Right renal cortex interstitium (tissue), 3 donors: ENCODE measurements around the gene TEX14. TPM values are rescaled to one million over a fixed set of nuclear protein-coding genes. Genes with fewer than 3 reads are reported as not detected.
"Not testable (repeated sequence)": the region's sequence is repeated elsewhere in the genome, so short reads cannot be mapped to it uniquely, and the experiment has no call there.

Source experiments
- DNase-seq, 3 donors: peaks; one replicate each; pipeline ENCODE4 v3.0.0-alpha.2; 2013; ENCODE audit warnings: low read depth in 3 of 3, low spot score in 2 of 3
- polyA plus RNA-seq, 3 donors: library from polyadenylated mRNA; unstranded; fragments of 120-200 nt; gene quantifications; one replicate each; pipeline ENCODE4 v1.2.1, GENCODE V29; 2013; ENCODE audit not compliant: insufficient read length in 3 of 3

The TEX14 gene
- polyA plus RNA-seq, 3 donors = 0.38 to 0.71 (median 0.68) TPM

GRCh38 chr17:58614859-58615459, 76.9 kb downstream of the TEX14 start:
- no peak for DNase-seq

DNA sequence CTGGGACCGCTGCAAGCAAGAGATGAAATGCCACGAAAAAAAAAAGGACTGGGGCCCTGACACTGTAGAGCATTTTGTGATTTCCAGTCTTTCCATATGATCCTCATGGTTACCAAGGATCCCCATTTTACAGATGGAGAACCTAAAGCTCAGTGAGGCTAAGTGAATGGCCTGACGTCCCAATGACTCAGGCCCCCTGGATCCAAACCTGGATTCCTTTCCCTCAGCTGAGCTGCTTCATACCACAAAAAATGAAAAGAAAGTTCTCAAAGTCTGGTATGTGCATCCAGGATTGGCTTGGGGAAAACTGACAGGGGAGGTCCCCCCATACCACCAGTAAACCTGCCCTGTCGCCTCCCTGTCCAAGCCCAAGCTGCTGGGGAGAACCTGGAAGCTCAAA, 80.5 kb downstream of the TEX14 start:
- DNase-seq = no peak

DNA sequence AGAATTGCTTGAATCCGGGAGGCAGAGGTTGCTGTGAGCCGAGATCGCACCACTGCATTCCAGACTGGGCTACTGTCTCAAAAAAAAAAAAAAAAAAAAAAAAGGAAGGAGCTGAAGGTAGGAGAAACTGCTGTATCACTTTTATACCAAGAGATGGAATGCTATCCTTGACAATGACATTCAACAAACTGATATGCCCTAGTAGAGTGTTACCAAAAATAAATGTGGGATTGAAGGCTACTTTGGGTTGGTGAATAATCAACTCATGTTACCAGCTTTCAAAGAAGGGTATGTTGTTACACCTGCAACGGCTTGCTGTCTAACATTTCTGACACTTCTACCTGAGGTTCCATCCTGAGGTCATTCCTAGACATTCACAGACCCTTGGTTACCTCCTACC, 84.9 kb downstream of the TEX14 start:
- no peak for DNase-seq

DNA sequence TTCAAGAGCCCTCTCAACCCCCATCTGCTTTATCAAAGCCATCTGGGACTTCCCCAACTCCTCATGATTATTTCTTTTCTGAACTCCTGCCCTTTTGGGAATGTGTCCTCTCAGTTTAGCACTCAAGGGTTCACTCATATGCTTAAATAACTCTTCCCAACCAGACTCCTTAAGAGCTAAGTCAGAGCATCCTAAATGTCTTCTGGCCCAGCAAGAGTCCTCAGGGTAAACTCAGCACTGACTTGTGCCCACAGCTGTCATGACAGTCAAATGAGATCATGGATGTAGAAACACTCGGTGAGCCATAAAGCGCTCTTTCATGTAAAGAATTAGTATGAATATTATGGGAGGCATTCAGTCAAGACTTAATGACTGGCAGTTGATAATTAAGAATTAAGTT, 85.9 kb downstream of the TEX14 start:
- DNase-seq = no peak

DNA sequence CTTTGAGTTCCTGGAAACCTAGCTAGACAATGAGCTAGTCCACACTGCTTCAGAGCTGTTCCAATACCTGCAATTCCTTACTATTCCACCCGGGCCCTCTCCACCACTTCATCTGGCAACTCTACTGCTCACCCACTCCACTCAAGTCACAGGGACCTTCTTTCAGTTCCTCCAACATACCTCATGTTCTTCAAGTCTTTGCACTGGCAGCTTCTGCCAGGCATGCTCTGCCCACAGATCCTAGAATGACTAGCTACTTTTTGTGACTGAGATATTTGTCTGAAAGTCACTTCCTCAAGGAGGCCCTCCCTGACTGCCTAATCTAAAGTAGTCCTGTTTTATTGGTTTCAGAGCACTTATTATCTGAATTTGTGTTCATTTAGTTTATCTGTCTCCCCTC, 86.4 kb downstream of the TEX14 start:
- DNase-seq = no peak

- DNase-seq = no peak
Measured at GRCh38 chr17:58601976-58602375, 89.9 kb downstream of the TEX14 start.

- DNase-seq = no peak
Measured at GRCh38 chr17:58597371-58597770, 94.5 kb downstream of the TEX14 start.

- DNase-seq = no peak
Measured at GRCh38 chr17:58595194-58595792, 96.6 kb downstream of the TEX14 start.

- DNase-seq = peak in 2 of 3 donors; percentile 23 to 36
Measured at GRCh38 chr17:58593123-58593522, 98.7 kb downstream of the TEX14 start.

- no peak for DNase-seq
Measured at GRCh38 chr17:58591455-58591854, 100.4 kb downstream of the TEX14 start.

DNA sequence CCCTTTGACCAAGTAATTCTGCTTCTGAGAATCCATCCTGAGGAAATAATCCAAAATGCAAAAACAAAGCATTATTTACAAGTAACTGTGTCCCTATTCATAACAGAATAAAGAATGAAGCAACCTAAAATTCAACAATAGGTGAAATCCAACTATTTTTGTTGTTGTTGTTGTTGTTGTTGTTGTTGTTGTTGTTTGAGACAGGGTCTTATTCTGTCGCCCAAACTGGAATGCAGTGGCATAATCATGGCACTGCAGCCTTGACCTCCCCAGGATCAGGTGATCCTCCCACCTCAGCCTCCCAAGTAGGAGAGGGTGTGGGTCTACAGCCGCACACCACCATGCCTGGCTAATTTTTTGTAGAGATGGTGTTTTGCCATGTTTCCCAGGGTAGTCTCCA, 101.5 kb downstream of the TEX14 start:
- DNase-seq = no peak

GRCh38 chr17:58587713-58588117, 104.1 kb downstream of the TEX14 start:
- DNase-seq = peak in 2 of 3 donors; percentile 19 to 25

GRCh38 chr17:58586009-58586644, 105.7 kb downstream of the TEX14 start:
- DNase-seq = no peak

DNA sequence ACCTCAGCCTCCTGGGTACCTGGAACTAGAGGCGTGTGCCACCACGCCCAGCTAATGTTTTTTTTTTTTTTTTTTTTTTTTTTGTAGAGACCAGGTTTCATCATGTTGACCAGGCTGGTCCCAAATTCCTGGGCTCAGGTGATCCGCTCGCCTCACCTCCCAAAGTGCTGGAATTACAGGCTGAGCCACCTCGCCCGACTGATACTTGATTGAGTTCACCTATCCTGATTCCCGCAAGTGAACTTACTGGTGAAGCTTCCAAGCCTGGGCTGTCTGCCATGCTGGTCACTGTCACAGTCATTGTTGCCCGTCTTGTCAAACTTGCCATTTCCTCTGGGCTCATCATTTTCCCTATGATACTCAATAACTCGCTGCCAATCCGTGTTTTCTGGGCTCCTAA, 106.3 kb downstream of the TEX14 start:
- DNase-seq = no peak

- no peak for DNase-seq
Measured at GRCh38 chr17:58583486-58583885, 108.4 kb downstream of the TEX14 start.

- DNase-seq = not testable (repeated sequence)
Measured at GRCh38 chr17:58582718-58583117, 109.1 kb downstream of the TEX14 start.

GRCh38 chr17:58580671-58581070, 111.2 kb downstream of the TEX14 start:
- DNase-seq = no peak

GRCh38 chr17:58577696-58578095, 114.1 kb downstream of the TEX14 start:
- no peak for DNase-seq

DNA sequence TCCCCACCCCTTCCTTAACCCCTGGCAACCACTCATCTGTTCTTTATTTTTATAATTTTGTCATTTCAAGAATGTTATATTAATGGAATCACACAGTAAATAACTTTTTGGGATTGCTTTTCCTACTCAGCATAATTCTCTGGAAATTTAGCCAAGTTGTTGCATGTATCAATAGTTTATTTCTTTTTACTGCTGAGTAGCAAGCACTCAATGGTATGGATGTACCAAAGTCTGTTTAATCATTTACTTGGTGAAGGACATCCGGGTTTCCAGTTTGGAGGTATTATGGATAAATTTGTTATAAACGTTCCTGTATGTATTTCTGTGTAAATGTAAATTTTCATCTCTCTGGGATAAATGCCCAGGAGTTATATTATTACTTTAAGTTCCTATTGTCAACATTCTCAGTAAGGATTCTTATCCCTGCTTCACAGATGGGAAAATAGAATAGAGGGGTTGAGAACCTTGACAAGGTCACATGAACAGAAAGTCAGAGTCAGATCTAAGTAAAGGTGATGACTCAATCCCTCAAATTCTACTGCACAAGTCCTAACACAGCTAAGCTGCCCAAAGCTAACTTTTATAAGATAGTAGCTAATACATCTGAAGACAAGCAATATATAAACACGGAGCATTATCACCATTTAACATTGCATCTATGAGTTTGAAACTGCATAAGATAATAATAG, 115.0 kb downstream of the TEX14 start:
- no peak for DNase-seq

DNA sequence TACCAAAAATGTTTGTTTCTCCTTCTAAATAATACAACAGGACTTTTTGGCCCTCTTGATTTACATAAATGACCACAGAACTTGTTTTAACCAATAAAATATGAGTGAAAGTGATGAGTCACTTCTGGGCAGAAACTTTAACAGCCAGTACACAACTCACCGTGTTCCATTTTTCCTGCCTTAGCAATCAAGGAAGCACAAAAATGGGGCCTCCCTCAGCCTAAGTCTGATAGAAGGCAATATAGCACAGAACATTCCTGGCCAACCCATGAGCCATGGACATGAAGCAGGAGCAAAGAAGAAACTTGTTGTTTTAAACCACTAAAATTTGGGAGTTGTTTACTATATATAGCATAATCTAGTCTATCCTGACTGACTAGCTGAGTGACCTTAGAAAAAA, 116.3 kb downstream of the TEX14 start:
- no peak for DNase-seq

- DNase-seq = no peak
Measured at GRCh38 chr17:58574025-58574424, 117.8 kb downstream of the TEX14 start.

GRCh38 chr17:58572846-58573245, 119.0 kb downstream of the TEX14 start:
- DNase-seq = no peak
